Spleen (tissue), 11 donors: ENCODE measurements around the gene CBY3. TPM values are rescaled to one million over a fixed set of nuclear protein-coding genes. Genes with fewer than 3 reads are reported as not detected.
"Not testable (repeated sequence)": the region's sequence is repeated elsewhere in the genome, so short reads cannot be mapped to it uniquely, and the experiment has no call there.

Source experiments
- DNase-seq: peaks from one replicate; pipeline ENCODE4 v3.0.0-alpha.2; 2020
- H3K27ac ChIP-seq, 8 donors: fragments of 200-600 bp; sonication (generic) in 7 of 8; 1 replicate in 4 of 8; 2 replicates in 4 of 8; pipeline versions ENCODE4 v1.5.0 to v1.8.0; 2016 to 2021; ENCODE audit warnings: inconsistent platforms in 4 of 8, mild to moderate bottlenecking in 4 of 8, moderate library complexity in 1 of 8
- H3K27me3 ChIP-seq, 7 donors: fragments of 200-600 bp; sonication (generic) in 6 of 7; replicated peaks in 1 of 7; 1 replicate in 4 of 7; 2 replicates in 3 of 7; pipeline versions ENCODE4 v1.5.0 to v1.8.0; 2016 to 2021; ENCODE audit warnings: inconsistent platforms in 3 of 7, mild to moderate bottlenecking in 1 of 7
- H3K36me3 ChIP-seq, 6 donors: fragments of 200-600 bp; sonication (generic) in 5 of 6; 1 replicate in 4 of 6; 2 replicates in 2 of 6; pipeline versions ENCODE4 v1.5.0 to v1.8.0; 2016 to 2021; ENCODE audit warnings: inconsistent platforms in 2 of 6
- H3K4me1 ChIP-seq, 6 donors: fragments of 200-600 bp; sonication (generic) in 5 of 6; 1 replicate in 3 of 6; 2 replicates in 3 of 6; pipeline versions ENCODE4 v1.5.0 to v1.8.0; 2016 to 2021; ENCODE audit warnings: inconsistent platforms in 3 of 6
- H3K4me3 ChIP-seq, 8 donors: fragments of 200-600 bp; sonication (generic) in 7 of 8; 1 replicate in 4 of 8; 2 replicates in 4 of 8; pipeline versions ENCODE4 v1.5.0 to v1.8.0; 2016 to 2021; ENCODE audit warnings: inconsistent platforms in 4 of 8, mild to moderate bottlenecking in 4 of 8, moderate library complexity in 2 of 8
- H3K9me3 ChIP-seq, 8 donors: fragments of 200-600 bp; sonication (generic) in 7 of 8; 1 replicate in 4 of 8; 2 replicates in 4 of 8; pipeline versions ENCODE4 v1.5.0 to v1.8.0; 2016 to 2021; ENCODE audit warnings: inconsistent platforms in 4 of 8
- POLR2A ChIP-seq, 3 donors: fragments of 450-650 bp; IDR thresholded peaks; one replicate each; pipeline ENCODE4 v1.5.1; 2017; ENCODE audit warnings: antibody characterized with exemption in 3 of 3, mild to moderate bottlenecking in 1 of 3
- POLR2AphosphoS5 ChIP-seq, 3 donors: sonication (generic); formaldehyde crosslinking; IDR thresholded peaks; one replicate each; pipeline ENCODE4 v1.5.1; 2017; ENCODE audit warnings: antibody characterized with exemption in 3 of 3
- WGBS, 5 donors: extraction: QIAGEN DNeasy Blood & Tissue Kit in 3 of 5; methylation state at CpG; one replicate each; pipeline versions ENCODE4 v1.1.5 to v1.1.7; 2013 to 2018; 5-methylcytosine and 5-hydroxymethylcytosine counted together
- intact Hi-C: fragments of 100-400 bp; cut with DNase I; formaldehyde crosslinking; loops from one replicate; pipeline ENCODE4 v1.15.0; 2023; ENCODE audit warnings: low total_unique reads
- polyA plus RNA-seq, 3 donors: library from polyadenylated mRNA; stranded (reverse); fragments of 200-250 nt; gene quantifications; one replicate each; pipeline ENCODE4 v1.2.1, GENCODE V29; 2013
- total RNA-seq, 7 donors: library from RNA; depleted of rRNA in 3 of 7; stranded (reverse); fragments of >200 nt in 3 of 7; fragmentation: NEBNext Ultra II Directional in 4 of 7; extraction: Animal tissue kit (Norgen Biotek cat#: 25700) in 4 of 7; gene quantifications; one replicate each; pipeline versions ENCODE4 v1.1.0 to v1.2.1, GENCODE V29; 2016 to 2021
- TF ChIP-seq, protein P1 (sequence below), 11 experiments: fragments of 200-600 bp in 7 of 11; fragments of 450-650 bp in 4 of 11; sonication (generic) in 4 of 11; IDR thresholded peaks in 8 of 11; conservative IDR thresholded peaks in 3 of 11; 1 replicate in 7 of 11; 2 replicates in 4 of 11; pipeline versions ENCODE4 v1.4.0 to v1.8.0; 2016 to 2021; ENCODE audit warnings: antibody characterized with exemption in 11 of 11, inconsistent platforms in 4 of 11, mild to moderate bottlenecking in 1 of 11
- donor health status: healthy with polysubstance abuse.
- donor health status: DM: no; HTN: no; CAD: no; lungs with moderate emphysema.
- donor health status: DM: no; HTN: no; CAD: no.
- donor health status: Bipolar disorder and iron deficiency.
- donor health status: healthy.
- donor health status: DM: no; HTN: no; CAD: no.
- donor health status: DM: yes; HTN: yes; CAD: no.

Gene CBY3
- total and polyA plus RNA-seq, 10 donors = 0.12 to 1.6 TPM; not detected in 8

GRCh38 chr5:179678223-179679013, 2.4 kb downstream of the CBY3 start:
- no peaks in the 10 kb centered on the region for H3K9me3 ChIP-seq
- DNase-seq = peak; percentile 99
- no peaks in the 10 kb centered on the region for H3K27me3 ChIP-seq
- intact Hi-C loops = no loop called here
- H3K36me3 ChIP-seq = no peaks in the 10 kb centered on the region
- peak overlapping the region; percentile 86 to 95 (median 90) for H3K27ac ChIP-seq
- peaks cover 12 to 47% (median 29%) of the 10 kb centered on the region in 6 donors for H3K4me1 ChIP-seq
- WGBS, 5 donors = 0 to 1% (median 0%) methylated on average over 54 to 78 of the region's 78 CpGs
- H3K4me3 ChIP-seq = peak overlapping the region; percentile 60 to 89 (median 77)
- peak; percentile 97 to 99 (median 98) for TF ChIP-seq POLR2AphosphoS5 (IDR thresholded peaks at IDR 0.05)
- TF ChIP-seq, protein P1, sequence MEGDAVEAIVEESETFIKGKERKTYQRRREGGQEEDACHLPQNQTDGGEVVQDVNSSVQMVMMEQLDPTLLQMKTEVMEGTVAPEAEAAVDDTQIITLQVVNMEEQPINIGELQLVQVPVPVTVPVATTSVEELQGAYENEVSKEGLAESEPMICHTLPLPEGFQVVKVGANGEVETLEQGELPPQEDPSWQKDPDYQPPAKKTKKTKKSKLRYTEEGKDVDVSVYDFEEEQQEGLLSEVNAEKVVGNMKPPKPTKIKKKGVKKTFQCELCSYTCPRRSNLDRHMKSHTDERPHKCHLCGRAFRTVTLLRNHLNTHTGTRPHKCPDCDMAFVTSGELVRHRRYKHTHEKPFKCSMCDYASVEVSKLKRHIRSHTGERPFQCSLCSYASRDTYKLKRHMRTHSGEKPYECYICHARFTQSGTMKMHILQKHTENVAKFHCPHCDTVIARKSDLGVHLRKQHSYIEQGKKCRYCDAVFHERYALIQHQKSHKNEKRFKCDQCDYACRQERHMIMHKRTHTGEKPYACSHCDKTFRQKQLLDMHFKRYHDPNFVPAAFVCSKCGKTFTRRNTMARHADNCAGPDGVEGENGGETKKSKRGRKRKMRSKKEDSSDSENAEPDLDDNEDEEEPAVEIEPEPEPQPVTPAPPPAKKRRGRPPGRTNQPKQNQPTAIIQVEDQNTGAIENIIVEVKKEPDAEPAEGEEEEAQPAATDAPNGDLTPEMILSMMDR (IDR thresholded peaks at IDR 0.05 in 8 of 11, conservative IDR thresholded peaks at IDR 0.05 in 3 of 11) = peak in 1 of 11 experiments; percentile 8
- TF ChIP-seq POLR2A (IDR thresholded peaks at IDR 0.05) = peak in 2 of 3 donors; percentile 63 to 64

- TF ChIP-seq, protein P1 (IDR thresholded peaks at IDR 0.05 in 8 of 11, conservative IDR thresholded peaks at IDR 0.05 in 3 of 11) = peak in 8 of 11 experiments; percentile 30 to 69 (median 60)
- TF ChIP-seq POLR2AphosphoS5 (IDR thresholded peaks at IDR 0.05) = no peak
- Histone ChIP-seq H3K9me3 (no peaks in the 10 kb centered on the region), H3K36me3 (peaks cover 0 to 24% (median 10%) of the 10 kb centered on the region in 6 donors), H3K27ac (no peak overlapping the region), H3K27me3 (no peaks in the 10 kb centered on the region), H3K4me1 (peaks cover 0 to 5% (median 0%) of the 10 kb centered on the region in 6 donors), H3K4me3 (no peak overlapping the region)
- intact Hi-C loops = no loop called here
- 48 to 67% (median 59%) methylated on average over 7 of the region's 7 CpGs for WGBS, 5 donors
- DNase-seq = no peak
Measured at GRCh38 chr5:179668391-179668790, 12.4 kb downstream of the CBY3 start.

DNA sequence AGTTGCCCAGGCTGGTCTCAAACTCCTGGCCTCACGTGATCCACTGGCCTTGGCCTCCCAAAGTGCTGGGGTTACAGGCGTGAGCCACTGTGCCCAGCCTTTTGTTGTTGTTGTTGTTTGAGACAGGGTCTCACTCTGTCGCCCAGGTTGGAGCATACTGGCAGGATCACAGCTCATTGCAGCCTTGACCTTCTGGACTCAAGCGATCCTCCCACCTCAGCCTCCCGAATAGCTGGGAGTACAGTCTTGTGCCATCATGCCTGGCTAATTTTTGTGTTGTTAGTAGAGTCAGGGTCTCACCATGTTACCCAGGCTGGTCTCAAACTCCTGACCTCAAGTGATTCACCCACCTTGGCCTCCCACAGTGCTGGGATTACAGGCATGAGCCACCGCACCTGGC, 19.2 kb downstream of the CBY3 start:
- DNase-seq, H3K4me3 ChIP-seq, H3K27ac ChIP-seq, H3K27me3 ChIP-seq, intact Hi-C loops, H3K9me3 ChIP-seq: not testable (repeated sequence)
- H3K36me3 ChIP-seq = peaks cover 0 to 31% (median 14%) of the 10 kb centered on the region in 6 donors
- peaks cover 0 to 16% (median 7%) of the 10 kb centered on the region in 6 donors for H3K4me1 ChIP-seq
- 89 to 96% (median 93%) methylated on average over 6 of the region's 6 CpGs for WGBS, 5 donors

GRCh38 chr5:179658179-179658856, 22.5 kb downstream of the CBY3 start:
- H3K9me3 ChIP-seq, DNase-seq, intact Hi-C loops, H3K36me3 ChIP-seq, H3K27me3 ChIP-seq: not testable (repeated sequence)
- peaks cover 0 to 16% (median 7%) of the 10 kb centered on the region in 6 donors for H3K4me1 ChIP-seq
- H3K4me3 ChIP-seq = peak overlapping the region; percentile 21 to 66 (median 40)
- TF ChIP-seq, protein P1 (IDR thresholded peaks at IDR 0.05 in 8 of 11, conservative IDR thresholded peaks at IDR 0.05 in 3 of 11) = peak in 1 of 11 experiments; percentile 19
- peak overlapping the region in 4 of 8 donors; percentile 55 to 63 (median 61) for H3K27ac ChIP-seq
- WGBS, 5 donors = 6 to 19% (median 7%) methylated on average over 10 to 11 of the region's 29 CpGs
